KBM-7 (cell line): ENCODE results near the gene ZNF296.

Source experiments
- DNase-seq: peaks from one replicate; pipeline ENCODE4 v3.0.0-alpha.2; 2015
- in situ Hi-C: fragments of 300-500 bp; cut with MboI; formaldehyde crosslinking; loops from 2 replicates; pipeline ENCODE4 v1.14.3; 2020; ENCODE audit warnings: low sequenced_read_pairs, low pct_unique_long_range_greater_than_20kb, mixed read lengths

The ZNF296 gene

GRCh38 chr19:45038931-45039893 lies 37.1 kb downstream of the ZNF296 start, which contains the start of gene CLASRP:
Gene CLASRP, plus strand, starts transcription at chr19:45039045. Its CDS starts 1,168 bp downstream, at chr19:45040213.
- peak; percentile 88 for DNase-seq
- in situ Hi-C loops: no loop called here

DNA sequence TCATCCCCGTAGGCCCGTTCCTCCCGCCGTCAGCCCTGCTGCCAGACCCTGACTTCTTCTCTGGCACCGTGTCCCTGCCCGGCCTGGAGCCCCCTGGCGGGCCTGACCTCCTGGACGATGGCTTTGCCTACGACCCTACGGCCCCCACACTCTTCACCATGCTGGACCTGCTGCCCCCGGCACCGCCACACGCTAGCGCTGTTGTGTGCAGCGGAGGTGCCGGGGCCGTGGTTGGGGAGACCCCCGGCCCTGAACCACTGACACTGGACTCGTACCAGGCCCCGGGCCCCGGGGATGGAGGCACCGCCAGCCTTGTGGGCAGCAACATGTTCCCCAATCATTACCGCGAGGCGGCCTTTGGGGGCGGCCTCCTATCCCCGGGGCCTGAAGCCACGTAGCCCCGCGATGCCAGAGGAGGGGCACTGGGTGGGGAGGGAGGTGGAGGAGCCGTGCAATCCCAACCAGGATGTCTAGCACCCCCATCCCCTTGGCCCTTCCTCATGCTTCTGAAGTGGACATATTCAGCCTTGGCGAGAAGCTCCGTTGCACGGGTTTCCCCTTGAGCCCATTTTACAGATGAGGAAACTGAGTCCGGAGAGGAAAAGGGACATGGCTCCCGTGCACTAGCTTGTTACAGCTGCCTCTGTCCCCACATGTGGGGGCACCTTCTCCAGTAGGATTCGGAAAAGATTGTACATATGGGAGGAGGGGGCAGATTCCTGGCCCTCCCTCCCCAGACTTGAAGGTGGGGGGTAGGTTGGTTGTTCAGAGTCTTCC lies 38.7 kb downstream of the ZNF296 start:
- in situ Hi-C loops: no loop called here
- no peak for DNase-seq

DNA sequence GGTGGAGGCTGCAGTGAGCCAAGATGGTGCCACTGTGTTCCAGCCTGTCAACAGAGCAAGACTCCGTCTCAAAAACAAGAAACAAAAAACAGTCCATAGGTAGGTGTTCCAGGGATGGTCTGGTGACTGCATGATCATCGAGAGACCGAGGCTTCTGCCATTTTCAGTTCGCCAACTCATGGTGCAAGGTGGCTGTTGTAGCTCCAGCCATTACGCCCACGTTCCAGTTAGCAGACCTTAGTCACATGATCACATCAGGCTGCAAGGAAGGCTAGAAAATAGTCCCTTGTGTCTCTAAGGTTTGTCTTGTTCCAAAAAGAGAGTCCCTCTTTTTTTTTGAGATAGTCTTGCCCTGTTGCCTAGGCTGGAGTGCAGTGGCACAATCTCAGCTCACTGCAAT lies 40.5 kb downstream of the ZNF296 start:
- in situ Hi-C loops: no loop called here

DNA sequence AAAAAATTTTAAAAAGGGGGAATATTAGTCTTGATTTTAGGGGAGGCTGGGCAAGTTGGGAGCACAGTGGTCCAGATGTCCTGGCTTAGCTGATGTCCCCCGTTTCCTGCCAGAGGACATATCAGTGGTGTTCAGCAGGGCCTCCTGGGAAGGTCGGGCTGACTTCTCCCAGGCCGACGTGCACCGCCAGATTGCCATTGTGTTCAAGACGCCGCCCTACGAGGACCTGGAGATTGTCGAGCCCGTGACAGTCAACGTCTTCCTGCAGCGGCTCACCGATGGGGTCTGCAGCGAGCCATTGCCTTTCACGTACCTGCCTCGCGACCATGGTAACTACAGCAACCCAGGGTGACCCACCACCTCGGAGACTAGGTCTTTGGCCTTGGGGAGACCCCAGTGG lies 43.9 kb downstream of the ZNF296 start:
- no peak for DNase-seq
- in situ Hi-C loops: no loop called here

More for the DNA sequence above, 40.5 kb downstream of the ZNF296 start:
- DNase-seq: no peak

DNA sequence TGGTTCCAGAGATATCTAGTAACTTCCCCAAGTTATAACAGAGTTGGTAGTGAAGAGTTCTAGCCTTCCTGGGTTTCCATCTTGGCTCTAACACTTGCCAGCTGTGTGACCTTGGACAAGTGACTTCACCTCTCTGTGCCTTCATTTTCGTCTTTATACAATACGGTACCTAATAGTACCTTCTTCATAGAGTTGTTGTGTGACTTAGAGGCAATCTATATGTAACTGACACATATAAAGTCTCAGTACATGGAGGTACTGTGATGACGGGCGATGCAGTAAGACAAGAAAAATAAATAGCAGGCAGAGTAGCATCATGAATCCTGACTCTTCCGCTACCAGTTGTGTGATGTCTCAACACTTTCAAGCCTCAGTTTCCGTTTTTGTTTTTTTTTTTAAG lies 45.5 kb downstream of the ZNF296 start:
- no peak for DNase-seq
- in situ Hi-C loops: no loop called here

- no peak for DNase-seq
- in situ Hi-C loops: no loop called here
Measured at GRCh38 chr19:45027371-45027770, 48.9 kb downstream of the ZNF296 start.

DNA sequence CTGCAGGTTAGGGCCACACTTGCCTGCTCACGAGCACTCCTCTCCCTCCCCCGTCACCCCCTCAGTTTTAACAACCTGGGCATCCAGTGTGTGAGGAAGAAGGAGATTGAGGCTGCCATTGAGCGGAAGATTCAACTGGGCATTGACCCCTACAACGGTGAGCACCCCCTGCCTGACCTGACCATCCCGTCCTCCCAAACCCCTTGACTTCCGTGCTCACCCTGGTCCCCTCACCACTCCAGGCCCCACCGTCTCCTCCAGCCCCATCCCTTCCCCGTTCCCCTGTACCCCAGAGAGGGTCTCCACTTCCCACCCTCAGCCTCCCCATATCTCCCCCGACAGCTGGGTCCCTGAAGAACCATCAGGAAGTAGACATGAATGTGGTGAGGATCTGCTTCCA lies 51.0 kb downstream of the ZNF296 start:
- in situ Hi-C loops: no loop called here
- no peak for DNase-seq

DNA sequence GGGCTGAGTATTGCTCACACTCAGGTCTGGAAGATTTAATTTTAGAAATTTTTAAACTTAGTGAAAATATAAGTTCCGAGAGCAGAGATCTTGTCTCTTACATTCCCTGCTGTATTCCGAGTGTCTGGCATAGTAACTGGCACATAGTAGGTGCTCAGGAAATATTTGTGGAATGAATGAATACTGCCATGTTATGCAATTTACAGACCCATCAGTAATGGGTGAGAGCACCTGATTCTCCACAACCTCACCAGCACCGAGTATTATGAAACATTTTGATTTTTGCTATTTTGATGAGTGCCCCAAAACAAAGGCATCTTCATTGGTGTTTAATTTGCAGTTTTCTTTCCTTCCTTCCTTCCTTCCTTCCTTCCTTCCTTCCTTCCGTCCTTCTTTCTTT lies 53.2 kb downstream of the ZNF296 start:
- no peak for DNase-seq
- in situ Hi-C loops: no loop called here

DNA sequence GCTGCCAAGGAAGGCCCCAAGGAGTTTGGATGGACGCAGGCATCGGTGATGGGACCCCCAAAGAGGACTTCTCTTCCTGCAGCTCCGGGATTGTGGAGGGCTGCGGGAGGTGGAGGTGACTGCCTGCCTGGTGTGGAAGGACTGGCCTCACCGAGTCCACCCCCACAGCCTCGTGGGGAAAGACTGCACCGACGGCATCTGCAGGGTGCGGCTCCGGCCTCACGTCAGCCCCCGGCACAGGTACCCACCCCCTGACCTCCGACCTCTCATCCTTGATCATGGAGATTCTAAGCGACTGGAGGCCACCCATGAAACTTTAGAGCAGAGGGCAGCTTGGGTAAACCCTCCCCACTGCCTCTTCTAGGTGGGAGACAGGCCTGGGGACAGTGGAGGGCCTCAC lies 54.3 kb downstream of the ZNF296 start:
- in situ Hi-C loops: no loop called here

More for the DNA sequence above, 54.3 kb downstream of the ZNF296 start:
- DNase-seq: no peak
